Embryonic facial prominence (tissue), 1 donor: ENCODE results near the gene ARHGAP15.

Source experiments
- DNase-seq: peaks from one replicate; pipeline ENCODE4 v3.0.0-alpha.2; 2016; ENCODE audit errors: extremely low spot score

Gene ARHGAP15

GRCh38 chr2:143689541-143689940, 560.3 kb downstream of the ARHGAP15 start:
- DNase-seq: no peak

- DNase-seq: no peak
Measured at GRCh38 chr2:143690235-143690634, 561.0 kb downstream of the ARHGAP15 start.

- DNase-seq: no peak
Measured at GRCh38 chr2:143691121-143691520, 561.9 kb downstream of the ARHGAP15 start.

DNA sequence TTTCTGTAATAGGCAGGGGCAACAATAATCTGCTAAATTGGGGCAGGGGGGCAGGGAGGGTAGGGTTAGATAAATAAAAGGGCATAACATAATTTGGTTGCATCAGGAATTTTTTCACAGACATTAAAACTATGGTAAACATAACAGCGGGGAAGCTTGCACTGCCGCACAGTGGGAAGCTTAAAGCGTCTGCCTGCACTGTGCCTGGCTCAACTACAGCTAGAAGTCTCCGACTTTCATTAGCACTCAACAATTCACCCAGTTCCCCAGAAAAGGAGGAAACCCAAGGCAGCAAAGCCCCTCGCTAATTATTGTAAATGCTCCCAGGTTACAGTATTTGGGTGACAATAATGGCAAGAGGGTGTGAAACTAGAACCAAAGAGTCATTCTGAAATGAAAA, 562.9 kb downstream of the ARHGAP15 start:
- DNase-seq: no peak

GRCh38 chr2:143692967-143693366, 563.7 kb downstream of the ARHGAP15 start:
- DNase-seq: no peak

- DNase-seq: no peak
Measured at GRCh38 chr2:143694335-143694734, 565.1 kb downstream of the ARHGAP15 start.

GRCh38 chr2:143696651-143697050, 567.4 kb downstream of the ARHGAP15 start:
- DNase-seq: no peak

- no peak for DNase-seq
Measured at GRCh38 chr2:143697744-143698143, 568.5 kb downstream of the ARHGAP15 start.

GRCh38 chr2:143698352-143698751, 569.1 kb downstream of the ARHGAP15 start:
- DNase-seq: no peak

DNA sequence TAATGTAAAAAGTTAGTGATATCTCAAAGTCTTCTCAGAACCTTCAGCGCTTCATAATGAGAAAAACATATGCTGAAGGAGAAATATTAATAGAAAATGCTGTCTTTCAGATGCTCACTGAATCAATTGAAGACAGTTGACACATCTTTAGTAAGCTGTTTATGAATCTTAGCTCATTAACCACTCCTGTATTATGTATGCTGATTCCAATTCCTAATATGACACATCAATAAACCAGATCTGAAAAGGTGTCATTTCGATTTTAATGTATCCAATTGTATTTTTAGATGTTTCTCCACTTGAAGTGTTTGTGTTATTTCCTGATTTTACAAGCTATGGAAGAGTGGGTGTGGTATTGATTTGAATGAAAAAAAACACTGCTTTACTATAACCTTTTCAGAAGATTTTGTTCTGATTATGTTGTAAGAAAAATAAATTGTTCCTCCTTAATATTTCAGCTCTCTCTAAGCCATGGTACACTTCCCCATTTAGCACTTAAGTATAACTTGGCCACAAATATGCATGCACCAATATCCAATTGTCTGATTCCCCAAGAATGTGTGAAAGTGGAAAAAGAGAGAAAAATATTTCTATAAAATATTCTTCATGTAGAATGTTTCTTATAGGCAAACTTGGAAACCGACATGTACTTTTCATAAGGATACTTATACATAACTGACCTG, 569.8 kb downstream of the ARHGAP15 start:
- DNase-seq: no peak

DNA sequence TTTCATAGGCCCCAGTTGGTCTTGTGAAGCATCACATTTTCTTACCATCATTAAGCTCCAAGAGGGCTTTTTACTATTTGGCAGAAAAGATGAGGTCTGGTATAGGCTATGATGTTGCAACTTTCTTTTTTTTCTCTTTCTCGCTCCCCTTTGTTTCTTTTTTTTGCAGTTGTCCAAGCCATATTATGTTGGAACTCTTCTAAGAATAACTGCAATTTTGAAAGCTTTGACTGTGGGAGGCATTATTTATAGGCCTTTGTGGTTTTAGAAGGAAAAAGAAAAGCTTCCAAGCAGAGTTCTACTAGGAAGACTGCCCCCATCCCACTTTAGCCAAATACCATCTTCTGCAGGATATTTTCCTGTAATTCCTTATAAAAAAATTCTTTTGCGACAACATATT, 571.6 kb downstream of the ARHGAP15 start:
- no peak for DNase-seq

- DNase-seq: no peak
Measured at GRCh38 chr2:143701785-143702184, 572.6 kb downstream of the ARHGAP15 start.

DNA sequence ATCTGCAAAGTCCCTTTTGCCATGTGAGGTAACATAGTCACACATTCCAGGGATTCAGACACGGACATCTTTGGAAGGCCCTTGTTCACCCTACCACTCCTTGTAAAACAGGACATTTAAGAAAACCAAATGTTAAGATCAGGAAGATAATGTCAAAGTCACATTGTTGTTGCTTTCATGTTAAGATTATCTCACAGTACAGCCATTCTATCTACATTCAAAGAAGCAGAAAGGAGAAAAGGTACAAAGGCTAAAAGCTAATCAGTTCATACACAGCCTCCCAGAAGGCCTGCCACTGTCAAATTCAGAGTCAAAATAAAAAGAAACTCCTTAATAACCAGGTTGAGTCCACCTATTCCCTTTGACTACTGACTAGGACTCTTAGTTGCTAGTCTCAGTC, 573.7 kb downstream of the ARHGAP15 start:
- DNase-seq: no peak

GRCh38 chr2:143704451-143705106, 575.4 kb downstream of the ARHGAP15 start:
- no peak for DNase-seq

- no peak for DNase-seq
Measured at GRCh38 chr2:143705108-143705707, 576.0 kb downstream of the ARHGAP15 start.

DNA sequence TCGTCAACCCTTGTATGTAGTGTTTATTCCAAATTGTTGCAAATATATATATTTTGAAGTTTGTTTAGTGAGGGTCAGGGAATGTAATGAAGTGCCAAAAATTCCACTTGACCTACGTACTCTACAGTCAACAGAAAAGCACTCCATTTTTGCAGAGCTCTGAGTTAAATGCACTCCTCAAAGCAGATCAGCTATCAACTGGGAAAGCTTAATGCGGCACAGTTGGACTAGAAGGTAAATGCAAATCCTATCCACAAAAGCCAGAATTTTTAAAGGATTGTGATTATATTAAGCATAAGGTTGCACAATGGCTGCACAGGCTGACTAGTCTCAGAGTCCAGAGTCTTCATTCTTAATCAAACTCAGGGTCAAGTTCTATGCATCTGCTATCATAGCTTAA, 577.1 kb downstream of the ARHGAP15 start:
- DNase-seq: no peak

DNA sequence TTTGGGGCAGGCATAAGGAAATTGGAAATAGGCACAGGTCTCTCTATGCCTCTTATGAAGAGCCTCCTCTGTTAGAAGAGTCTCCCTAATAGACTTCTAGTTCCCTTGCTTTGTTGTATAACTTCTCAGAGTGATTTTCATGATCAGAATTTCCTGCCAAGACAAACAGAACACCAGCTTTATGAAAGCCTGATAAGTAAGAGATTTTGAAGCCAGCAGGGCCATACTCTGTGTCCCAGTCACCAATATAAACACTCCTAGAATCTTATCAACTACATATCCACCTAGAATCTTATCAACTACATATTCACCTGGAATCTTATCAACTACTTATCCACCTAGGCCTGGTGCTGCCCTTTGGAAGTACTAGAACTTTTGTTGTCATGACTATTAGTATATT, 579.5 kb downstream of the ARHGAP15 start:
- no peak for DNase-seq

- DNase-seq: no peak
Measured at GRCh38 chr2:143710196-143710595, 581.0 kb downstream of the ARHGAP15 start.

GRCh38 chr2:143710879-143711278, 581.7 kb downstream of the ARHGAP15 start:
- DNase-seq: no peak

GRCh38 chr2:143716522-143716921, 587.3 kb downstream of the ARHGAP15 start:
- no peak for DNase-seq

DNA sequence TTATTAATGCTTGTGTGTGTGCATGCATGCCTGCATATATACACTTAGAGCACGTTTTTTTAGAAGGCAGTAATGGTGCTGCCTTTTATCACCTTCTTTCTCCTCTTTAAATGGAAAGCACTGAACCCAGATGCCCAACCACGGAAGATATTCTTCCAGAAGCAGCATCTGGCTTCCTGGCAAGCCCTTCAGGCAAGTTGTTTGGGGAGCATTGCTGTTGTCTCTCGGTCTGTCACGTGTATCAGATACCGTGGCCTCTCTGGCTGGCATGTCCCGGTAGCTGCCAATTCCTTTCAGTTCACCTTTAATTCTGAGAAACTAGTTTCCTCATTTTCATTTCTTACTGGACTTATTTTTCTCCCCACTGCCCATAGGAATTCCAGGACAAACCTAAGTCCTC, 587.8 kb downstream of the ARHGAP15 start:
- no peak for DNase-seq

DNA sequence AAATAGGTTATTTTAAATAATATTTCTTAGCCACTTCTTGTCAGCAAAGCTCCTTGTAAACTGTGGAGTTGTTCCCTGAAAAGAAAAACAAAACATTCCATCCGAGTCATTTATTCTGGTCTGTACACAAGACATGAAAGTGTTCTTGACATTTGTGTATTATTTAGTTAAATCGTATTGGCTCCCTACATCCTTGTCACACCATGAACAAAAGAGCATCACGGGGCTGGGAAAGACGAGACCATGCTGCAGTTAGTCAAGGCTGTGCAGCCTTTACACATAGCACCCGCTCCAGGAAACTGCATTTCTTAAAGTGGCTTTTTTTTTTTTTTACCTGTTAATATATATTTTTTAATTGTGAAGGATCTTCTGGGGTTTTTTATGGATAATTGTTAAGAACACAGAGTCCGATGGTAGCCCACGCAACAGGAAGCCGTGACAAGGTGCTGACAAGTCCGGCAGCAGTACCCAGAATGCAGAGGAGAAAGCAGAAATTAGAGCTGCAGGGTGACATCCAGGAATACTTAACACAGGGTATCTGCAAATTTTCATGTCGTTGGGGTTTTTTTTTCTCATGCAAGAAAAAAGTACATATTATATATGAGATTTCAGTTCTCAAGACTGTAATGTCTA, 588.4 kb downstream of the ARHGAP15 start:
- DNase-seq: no peak

DNA sequence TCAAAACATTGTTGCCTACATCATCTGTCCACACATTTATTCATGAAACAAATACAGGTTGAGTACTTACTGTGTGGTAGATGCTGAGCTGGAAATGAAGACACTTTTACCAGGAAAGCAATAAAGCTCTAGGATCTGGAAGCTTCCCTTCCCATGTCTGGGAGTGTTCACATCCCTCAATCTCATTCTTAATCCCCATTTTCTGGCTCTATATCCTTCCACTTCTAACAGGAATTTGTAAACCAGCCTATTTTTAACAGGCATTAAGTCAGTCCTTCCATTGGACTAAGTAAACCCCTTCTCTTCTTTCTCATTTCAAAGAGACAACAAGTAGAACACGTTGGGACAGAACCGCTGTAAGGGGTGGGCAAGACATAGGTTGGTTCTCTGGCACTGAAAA, 589.5 kb downstream of the ARHGAP15 start:
- no peak for DNase-seq
